Subcutaneous abdominal adipose tissue (tissue), 5 donors: ENCODE measurements around the gene DLG1.

Experiments used
- H3K27ac ChIP-seq: one replicate; pipeline ENCODE4 v1.7.0; 2013; ENCODE audit warnings: low read depth, mild to moderate bottlenecking, inconsistent platforms, low read length, moderate library complexity
- H3K27me3 ChIP-seq, 5 donors: one replicate each; pipeline ENCODE4 v1.7.0; 2013; ENCODE audit warnings: low read length in 5 of 5, inconsistent platforms in 1 of 5; ENCODE audit not compliant: control insufficient read depth in 5 of 5, insufficient read depth in 4 of 5
- H3K36me3 ChIP-seq, 5 donors: one replicate each; pipeline ENCODE4 v1.7.0; 2013; ENCODE audit warnings: low read length in 5 of 5; ENCODE audit not compliant: control insufficient read depth in 5 of 5, insufficient read depth in 5 of 5
- H3K4me1 ChIP-seq, 5 donors: one replicate each; pipeline ENCODE4 v1.7.0; 2013; ENCODE audit warnings: low read length in 5 of 5, mild to moderate bottlenecking in 3 of 5, moderate library complexity in 1 of 5; ENCODE audit not compliant: control insufficient read depth in 5 of 5, insufficient read depth in 5 of 5
- H3K4me3 ChIP-seq, 5 donors: one replicate each; pipeline ENCODE4 v1.7.0; 2013; ENCODE audit warnings: low read length in 5 of 5, low read depth in 1 of 5
- H3K9ac ChIP-seq, 5 donors: one replicate each; pipeline ENCODE4 v1.7.0; 2013; ENCODE audit warnings: low read length in 5 of 5, mild to moderate bottlenecking in 4 of 5, moderate library complexity in 3 of 5
- H3K9me3 ChIP-seq, 5 donors: one replicate each; pipeline ENCODE4 v1.7.0; 2013; ENCODE audit warnings: low read length in 5 of 5; ENCODE audit not compliant: control insufficient read depth in 5 of 5
- donor health status: healthy.
- donor health status: healthy.
- donor health status: healthy.
- donor health status: healthy.
- donor health status: healthy.

The DLG1 gene

GRCh38 chr3:197003461-197004385, 294.7 kb downstream of the DLG1 start:
- H3K9me3 ChIP-seq = peaks cover 0 to 3% (median 0%) of the 10 kb centered on the region in 5 donors
- H3K4me3 ChIP-seq = peak overlapping the region; percentile 25 to 70 (median 61)
- H3K36me3 ChIP-seq = no peaks in the 10 kb centered on the region
- H3K27me3 ChIP-seq = peaks cover 0 to 5% (median 0%) of the 10 kb centered on the region in 5 donors
- H3K27ac ChIP-seq = no peak overlapping the region
- H3K4me1 ChIP-seq = peaks cover 0 to 19% (median 11%) of the 10 kb centered on the region in 5 donors
- H3K9ac ChIP-seq = peak overlapping the region in 4 of 5 donors; percentile 30 to 73 (median 56)

GRCh38 chr3:197002701-197003454, 295.5 kb downstream of the DLG1 start:
- Histone ChIP-seq H3K4me1 (peaks cover 0 to 19% (median 11%) of the 10 kb centered on the region in 5 donors), H3K9me3 (peaks cover 0 to 4% (median 0%) of the 10 kb centered on the region in 5 donors), H3K36me3 (no peaks in the 10 kb centered on the region), H3K4me3 (peak overlapping the region in 4 of 5 donors; percentile 61 to 70 (median 65)), H3K27me3 (peaks cover 0 to 5% (median 0%) of the 10 kb centered on the region in 5 donors), H3K9ac (peak overlapping the region in 4 of 5 donors; percentile 68 to 81 (median 80)), H3K27ac (peak overlapping the region; percentile 30)

GRCh38 chr3:197001972-197002700, 296.3 kb downstream of the DLG1 start:
- Histone ChIP-seq H3K4me1 (peaks cover 0 to 19% (median 11%) of the 10 kb centered on the region in 5 donors), H3K4me3 (peak overlapping the region in 4 of 5 donors; percentile 32 to 70 (median 56)), H3K27ac (peak overlapping the region; percentile 30), H3K9ac (peak overlapping the region in 4 of 5 donors; percentile 68 to 81 (median 80)), H3K36me3 (no peaks in the 10 kb centered on the region), H3K9me3 (peaks cover 0 to 4% (median 0%) of the 10 kb centered on the region in 5 donors), H3K27me3 (no peaks in the 10 kb centered on the region)

- Histone ChIP-seq H3K4me3 (peak overlapping the region in 1 of 5 donors; percentile 70), H3K36me3 (no peaks in the 10 kb centered on the region), H3K27ac (no peak overlapping the region), H3K9ac (peak overlapping the region in 1 of 5 donors; percentile 81), H3K27me3 (no peaks in the 10 kb centered on the region), H3K9me3 (peaks cover 0 to 4% (median 0%) of the 10 kb centered on the region in 5 donors), H3K4me1 (peaks cover 0 to 19% (median 11%) of the 10 kb centered on the region in 5 donors)
Measured at GRCh38 chr3:197001106-197001971, 297.1 kb downstream of the DLG1 start.

GRCh38 chr3:197000211-197000610, 298.2 kb downstream of the DLG1 start:
- H3K27me3 ChIP-seq = no peaks in the 10 kb centered on the region
- peaks cover 0 to 4% (median 0%) of the 10 kb centered on the region in 5 donors for H3K9me3 ChIP-seq
- H3K4me3 ChIP-seq = no peak overlapping the region
- H3K4me1 ChIP-seq = peaks cover 0 to 19% (median 11%) of the 10 kb centered on the region in 5 donors
- no peak overlapping the region for H3K27ac ChIP-seq
- H3K36me3 ChIP-seq = no peaks in the 10 kb centered on the region
- H3K9ac ChIP-seq = no peak overlapping the region

GRCh38 chr3:196998966-196999760, 299.2 kb downstream of the DLG1 start:
- Histone ChIP-seq H3K9ac (no peak overlapping the region), H3K4me3 (no peak overlapping the region), H3K36me3 (no peaks in the 10 kb centered on the region), H3K9me3 (peaks cover 0 to 4% (median 0%) of the 10 kb centered on the region in 5 donors), H3K27ac (no peak overlapping the region), H3K27me3 (no peaks in the 10 kb centered on the region), H3K4me1 (peaks cover 0 to 19% (median 11%) of the 10 kb centered on the region in 5 donors)

GRCh38 chr3:196997311-196997710, 301.1 kb downstream of the DLG1 start:
- no peaks in the 10 kb centered on the region for H3K36me3 ChIP-seq
- no peak overlapping the region for H3K9ac ChIP-seq
- no peak overlapping the region for H3K4me3 ChIP-seq
- no peak overlapping the region for H3K27ac ChIP-seq
- peaks cover 0 to 4% (median 0%) of the 10 kb centered on the region in 5 donors for H3K9me3 ChIP-seq
- peaks cover 0 to 7% (median 4%) of the 10 kb centered on the region in 5 donors for H3K4me1 ChIP-seq
- no peaks in the 10 kb centered on the region for H3K27me3 ChIP-seq

GRCh38 chr3:196996454-196997265, 301.8 kb downstream of the DLG1 start:
- Histone ChIP-seq H3K4me3 (no peak overlapping the region), H3K4me1 (peaks cover 0 to under 1% (median 0%) of the 10 kb centered on the region in 5 donors), H3K9me3 (peaks cover 0 to 4% (median 0%) of the 10 kb centered on the region in 5 donors), H3K36me3 (no peaks in the 10 kb centered on the region), H3K27ac (no peak overlapping the region), H3K9ac (no peak overlapping the region), H3K27me3 (no peaks in the 10 kb centered on the region)
